CD14-positive monocyte (primary cell): ENCODE data around the gene ALG5. TPM values are rescaled to one million over a fixed set of nuclear protein-coding genes. Genes with fewer than 3 reads are reported as not detected.

Experiments used
- DNase-seq, 3 donors: peaks; one replicate each; pipeline ENCODE4 v3.0.0-alpha.2; 2011 to 2022
- H2AFZ ChIP-seq: 2 replicates; pipeline ENCODE4 v1.6.0; 2012; ENCODE audit warnings: mild to moderate bottlenecking, low read depth, low read length, inconsistent platforms; ENCODE audit not compliant: insufficient read depth, poor library complexity, severe bottlenecking
- H3K27ac ChIP-seq, 2 donors: 1 replicate in 1 of 2; 2 replicates in 1 of 2; pipeline ENCODE4 v1.5.1; 2012 to 2013; ENCODE audit warnings: low read length in 2 of 2, control low read depth in 1 of 2, inconsistent platforms in 1 of 2, low read depth in 1 of 2, mild to moderate bottlenecking in 1 of 2
- H3K27me3 ChIP-seq, 2 donors: one replicate each; pipeline versions ENCODE4 v1.6.0 to v1.6.1; 2011 to 2013; ENCODE audit warnings: low read length in 2 of 2; ENCODE audit not compliant: control insufficient read depth in 2 of 2, insufficient read depth in 2 of 2
- H3K36me3 ChIP-seq, 2 donors: replicated peaks in 1 of 2; 1 replicate in 1 of 2; 2 replicates in 1 of 2; pipeline versions ENCODE4 v1.5.1 to v1.6.1; 2012 to 2013; ENCODE audit warnings: low read length in 2 of 2, control low read depth in 1 of 2, inconsistent platforms in 1 of 2, mild to moderate bottlenecking in 1 of 2; ENCODE audit not compliant: insufficient read depth in 2 of 2, control insufficient read depth in 1 of 2
- H3K4me1 ChIP-seq, 2 donors: 1 replicate in 1 of 2; 2 replicates in 1 of 2; pipeline versions ENCODE4 v1.5.1 to v1.6.1; 2012 to 2013; ENCODE audit warnings: low read length in 2 of 2, control low read depth in 1 of 2, inconsistent platforms in 1 of 2, mild to moderate bottlenecking in 1 of 2, moderate library complexity in 1 of 2; ENCODE audit not compliant: insufficient read depth in 2 of 2, control insufficient read depth in 1 of 2
- H3K4me2 ChIP-seq: replicated peaks from 2 replicates; pipeline ENCODE3; 2012; ENCODE audit warnings: low read length, moderate library complexity, mild to moderate bottlenecking; ENCODE audit not compliant: poor library complexity, severe bottlenecking; ENCODE audit errors: extremely low read depth
- H3K4me3 ChIP-seq, 3 experiments: fragments of 200-600 bp in 1 of 3; sonication (generic) in 1 of 3; replicated peaks in 1 of 3; 1 replicate in 2 of 3; 2 replicates in 1 of 3; pipeline ENCODE4 v1.5.1; 2011 to 2013; ENCODE audit warnings: low read length in 3 of 3, mild to moderate bottlenecking in 3 of 3, control low read depth in 2 of 3, low read depth in 2 of 3, inconsistent platforms in 1 of 3, moderate library complexity in 1 of 3
- H3K79me2 ChIP-seq: 2 replicates; pipeline ENCODE4 v1.6.0; 2012; ENCODE audit warnings: mild to moderate bottlenecking, control low read depth, inconsistent platforms, low read length, moderate library complexity; ENCODE audit not compliant: insufficient read depth
- H3K9ac ChIP-seq: 2 replicates; pipeline ENCODE4 v1.6.0; 2017; ENCODE audit warnings: low read length, mild to moderate bottlenecking; ENCODE audit not compliant: insufficient read depth, poor library complexity, severe bottlenecking
- H3K9me3 ChIP-seq, 2 donors: replicated peaks in 1 of 2; 1 replicate in 1 of 2; 2 replicates in 1 of 2; pipeline versions ENCODE4 v1.5.1 to v1.6.1; 2012 to 2013; ENCODE audit warnings: low read length in 2 of 2, control low read depth in 1 of 2; ENCODE audit not compliant: control insufficient read depth in 1 of 2, insufficient read depth in 1 of 2
- H4K20me1 ChIP-seq: 2 replicates; pipeline ENCODE4 v1.6.0; 2012; ENCODE audit warnings: mild to moderate bottlenecking, low read length, control low read depth, moderate library complexity; ENCODE audit not compliant: insufficient read depth
- H3K27ac Mint-ChIP-seq, 7 donors: one replicate each; pipeline ENCODE4 v1.8.0; 2020; ENCODE audit warnings: mild to moderate bottlenecking in 7 of 7, mixed read lengths in 7 of 7, moderate library complexity in 6 of 7, inconsistent platforms in 2 of 7
- H3K27me3 Mint-ChIP-seq, 3 donors: one replicate each; pipeline ENCODE4 v1.8.0; 2021 to 2022; ENCODE audit warnings: low read depth in 3 of 3, mild to moderate bottlenecking in 3 of 3, mixed read lengths in 3 of 3, moderate library complexity in 3 of 3, inconsistent platforms in 1 of 3
- H3K36me3 Mint-ChIP-seq, 2 donors: one replicate each; pipeline ENCODE4 v1.8.0; 2020; ENCODE audit warnings: mixed read lengths in 2 of 2, inconsistent platforms in 1 of 2, mild to moderate bottlenecking in 1 of 2
- H3K4me1 Mint-ChIP-seq: one replicate; pipeline ENCODE4 v1.8.0; 2020; ENCODE audit warnings: mild to moderate bottlenecking, mixed read lengths
- H3K4me3 Mint-ChIP-seq, 2 donors: one replicate each; pipeline ENCODE4 v1.8.0; 2020; ENCODE audit warnings: mild to moderate bottlenecking in 2 of 2, mixed read lengths in 2 of 2, moderate library complexity in 1 of 2
- H3K9me3 Mint-ChIP-seq, 7 donors: one replicate each; pipeline ENCODE4 v1.8.0; 2020 to 2022; ENCODE audit warnings: mixed read lengths in 7 of 7, mild to moderate bottlenecking in 6 of 7, moderate library complexity in 6 of 7, inconsistent platforms in 2 of 7
- CTCF ChIP-seq: fragments of 200-600 bp; IDR thresholded peaks from one replicate; pipeline ENCODE4 v1.8.0; 2022; ENCODE audit warnings: antibody characterized with exemption, mild to moderate bottlenecking
- WGBS: methylation state at CpG from one replicate; pipeline ENCODE4 v1.1.5; 2013; ENCODE audit warnings: missing lambda C conversion rate; ENCODE audit not compliant: insufficient coverage; 5-methylcytosine and 5-hydroxymethylcytosine counted together
- intact Hi-C, 2 donors: fragments of 100-400 bp; cut with micrococcal nuclease; formaldehyde crosslinking; loops; one replicate each; pipeline versions ENCODE4 v1.15.0 to v1.15.1; 2023
- polyA plus RNA-seq, 3 donors: library from polyadenylated mRNA; depleted of rRNA in 1 of 3; unstranded in 2 of 3; stranded (reverse) in 1 of 3; fragments of 300-500 nt in 2 of 3; fragments of >200 nt in 1 of 3; fragmentation: Illumina TruSeq in 2 of 3; gene quantifications; 1 replicate in 2 of 3; 2 replicates in 1 of 3; pipeline ENCODE4 v1.2.3, GENCODE V29; 2012 to 2021

ALG5 gene
- polyA plus RNA-seq, 3 donors, result 19.3 to 77.5 (median 73.3) TPM

GRCh38 chr13:36997716-36998427, 1.3 kb downstream of the ALG5 start:
- WGBS, result 89% methylated on average over 1 of the region's 6 CpGs
- Histone ChIP-seq H3K9me3 (no peaks in the 10 kb centered on the region), H3K27ac (peak overlapping the region in 1 of 2 donors; percentile 99), H3K36me3 (peaks cover 23 to 34% of the 10 kb centered on the region in 2 donors), H4K20me1 (no peaks in the 10 kb centered on the region), H3K27me3 (no peaks in the 10 kb centered on the region), H3K4me1 (peaks cover 17 to 25% of the 10 kb centered on the region in 2 donors), H2AFZ (peak overlapping the region; percentile 95), H3K9ac (peak overlapping the region; percentile 98), H3K4me3 (peak overlapping the region; percentile 92 to 96 (median 93)), H3K4me2 (peak overlapping the region; percentile 98), H3K79me2 (peaks cover 55% of the 10 kb centered on the region)
- Mint-ChIP-seq H3K9me3 (no peaks in the 10 kb centered on the region), H3K4me1 (peaks cover 24% of the 10 kb centered on the region), H3K36me3 (peaks cover 24 to 26% of the 10 kb centered on the region in 2 donors), H3K4me3 (peak overlapping the region; percentile 100), H3K27me3 (no peaks in the 10 kb centered on the region), H3K27ac (peak overlapping the region in 4 of 7 donors; percentile 0 to 94 (median 88))
- DNase-seq, result no peak
- intact Hi-C loops, result loop anchor here in 1 of 2 donors (10.0 kb wide), 1 partner anchor 1357 kb away; no protein-coding TSS in a partner anchor
- no peak for TF ChIP-seq CTCF

- peaks cover 22% of the 10 kb centered on the region for H3K79me2 ChIP-seq
- TF ChIP-seq CTCF, result no peak
- DNase-seq, result no peak
- H4K20me1 ChIP-seq, result no peaks in the 10 kb centered on the region
- no peak overlapping the region for H3K4me3 ChIP-seq
- no peaks in the 10 kb centered on the region for H3K4me1 ChIP-seq
- H3K27ac ChIP-seq, result no peak overlapping the region
- Mint-ChIP-seq H3K36me3 (peaks cover 78 to 79% of the 10 kb centered on the region in 2 donors), H3K9me3 (no peaks in the 10 kb centered on the region), H3K4me3 (no peak overlapping the region), H3K27me3 (no peaks in the 10 kb centered on the region), H3K27ac (no peak overlapping the region), H3K4me1 (peaks cover 2% of the 10 kb centered on the region)
- intact Hi-C loops, result loop anchor here in 1 of 2 donors (10.0 kb wide), 1 partner anchor 1362 kb away; no protein-coding TSS in a partner anchor
- H3K9ac ChIP-seq, result no peak overlapping the region
- no peak overlapping the region for H2AFZ ChIP-seq
- H3K4me2 ChIP-seq, result no peak overlapping the region
- peaks cover 78 to 87% of the 10 kb centered on the region in 2 donors for H3K36me3 ChIP-seq
- H3K27me3 ChIP-seq, result no peaks in the 10 kb centered on the region
- no peaks in the 10 kb centered on the region for H3K9me3 ChIP-seq
- no CpG with 5 or more reads among the region's 4 CpGs for WGBS
These were observed 6.8 kb downstream of the ALG5 start for GRCh38 chr13:36992362-36992761.
